Loucy (cell line): Measurements from ENCODE around the gene HUNK.

Experiments used
- H2AFZ ChIP-seq: fragments of 200-600 bp; sonication (generic); 2 replicates; pipeline ENCODE4 v1.6.0; 2016; ENCODE audit warnings: antibody characterized with exemption, mild to moderate bottlenecking, low read length, moderate library complexity
- H3F3A ChIP-seq: fragments of 200-600 bp; 2 replicates; pipeline ENCODE4 v1.6.0; 2016; ENCODE audit warnings: antibody characterized with exemption, low read depth, mild to moderate bottlenecking
- H3K27me3 ChIP-seq: fragments of 200-600 bp; sonication (generic); 2 replicates; pipeline ENCODE4 v1.6.1; 2014; ENCODE audit warnings: low read length, mild to moderate bottlenecking; ENCODE audit not compliant: insufficient read depth, poor library complexity, severe bottlenecking
- H3K36me3 ChIP-seq: fragments of 200-600 bp; sonication (generic); 2 replicates; pipeline ENCODE4 v1.6.1; 2016; ENCODE audit warnings: low read length; ENCODE audit not compliant: insufficient read depth
- H3K4me1 ChIP-seq: fragments of 200-600 bp; sonication (generic); 2 replicates; pipeline ENCODE4 v1.5.1; 2014; ENCODE audit warnings: low read length, mild to moderate bottlenecking; ENCODE audit not compliant: insufficient read depth, poor library complexity, severe bottlenecking
- H3K4me2 ChIP-seq: fragments of 200-600 bp; sonication (generic); 2 replicates; pipeline ENCODE4 v1.6.0; 2014; ENCODE audit warnings: antibody characterized with exemption, low read length, low read depth, mild to moderate bottlenecking; ENCODE audit not compliant: poor library complexity, severe bottlenecking
- H3K4me3 ChIP-seq: fragments of 200-600 bp; sonication (generic); 2 replicates; pipeline ENCODE4 v1.5.1; 2014; ENCODE audit warnings: low read length, mild to moderate bottlenecking, mixed read lengths; ENCODE audit not compliant: poor library complexity, severe bottlenecking
- H3K79me2 ChIP-seq: fragments of 200-600 bp; sonication (generic); 2 replicates; pipeline ENCODE4 v1.6.1; 2014; ENCODE audit warnings: low read length; ENCODE audit not compliant: insufficient read depth
- H3K9ac ChIP-seq: fragments of 200-600 bp; sonication (generic); 2 replicates; pipeline ENCODE4 v1.6.0; 2014; ENCODE audit warnings: mild to moderate bottlenecking, low read depth, low read length, moderate library complexity; ENCODE audit not compliant: poor library complexity, severe bottlenecking
- H3K9me2 ChIP-seq: fragments of 200-600 bp; sonication (generic); replicated peaks from 2 replicates; pipeline ENCODE4 v1.6.1; 2016; ENCODE audit warnings: low read depth, low read length, mixed read lengths
- H3K9me3 ChIP-seq: fragments of 200-600 bp; sonication (generic); 2 replicates; pipeline ENCODE4 v1.6.1; 2014; ENCODE audit warnings: mild to moderate bottlenecking, antibody characterized with exemption, low read length, low read depth; ENCODE audit not compliant: insufficient read depth
- H4K20me1 ChIP-seq: fragments of 200-600 bp; sonication (generic); 2 replicates; pipeline ENCODE4 v1.6.0; 2014; ENCODE audit warnings: antibody characterized with exemption, low read length, mild to moderate bottlenecking; ENCODE audit not compliant: insufficient read depth, poor library complexity, severe bottlenecking
- CTCF ChIP-seq: fragments of 200-600 bp; sonication (generic); conservative IDR thresholded peaks from 2 replicates; pipeline ENCODE4 v1.5.1; 2014; ENCODE audit warnings: mild to moderate bottlenecking, antibody characterized with exemption, low read length
- EZH2phosphoT487 ChIP-seq: fragments of 200-600 bp; IDR thresholded peaks from 2 replicates; pipeline ENCODE4 v1.6.1; 2018; ENCODE audit warnings: antibody characterized with exemption, mild to moderate bottlenecking, moderate library complexity, borderline replicate concordance

Gene HUNK

GRCh38 chr21:31923756-31924155, 50.9 kb downstream of the HUNK start:
- Histone ChIP-seq H3K36me3 (no peaks in the 10 kb centered on the region), H2AFZ (no peak overlapping the region), H3K9me2 (no peaks in the 10 kb centered on the region), H3K4me1 (no peaks in the 10 kb centered on the region), H3K4me3 (no peak overlapping the region), H3K9ac (no peak overlapping the region), H4K20me1 (no peaks in the 10 kb centered on the region), H3K27me3 (no peaks in the 10 kb centered on the region), H3K9me3 (peaks cover 9% of the 10 kb centered on the region; the same call in 1 of the 2 replicates), H3F3A (no peaks in the 10 kb centered on the region), H3K79me2 (no peaks in the 10 kb centered on the region), H3K4me2 (no peak overlapping the region)
- TF ChIP-seq EZH2phosphoT487, result no peak
- no peak for TF ChIP-seq CTCF

GRCh38 chr21:31924548-31924947, 51.7 kb downstream of the HUNK start:
- Histone ChIP-seq H3K9me2 (no peaks in the 10 kb centered on the region), H2AFZ (no peak overlapping the region), H4K20me1 (no peaks in the 10 kb centered on the region)

GRCh38 chr21:31926498-31926897, 53.7 kb downstream of the HUNK start:
- TF ChIP-seq CTCF, result no peak
- no peak for TF ChIP-seq EZH2phosphoT487
- Histone ChIP-seq H3K36me3 (no peaks in the 10 kb centered on the region), H3K79me2 (no peaks in the 10 kb centered on the region), H2AFZ (no peak overlapping the region), H3K9ac (no peak overlapping the region), H3K9me2 (no peaks in the 10 kb centered on the region), H3K27me3 (no peaks in the 10 kb centered on the region), H3K9me3 (peaks cover 3% of the 10 kb centered on the region; the same call in 1 of the 2 replicates), H3K4me3 (no peak overlapping the region), H3K4me2 (no peak overlapping the region), H3K4me1 (no peaks in the 10 kb centered on the region), H3F3A (no peaks in the 10 kb centered on the region), H4K20me1 (no peaks in the 10 kb centered on the region)

More at GRCh38 chr21:31924548-31924947, 51.7 kb downstream of the HUNK start:
- H3K4me2 ChIP-seq, result no peak overlapping the region
- no peaks in the 10 kb centered on the region for H3K27me3 ChIP-seq
- TF ChIP-seq CTCF, result no peak
- no peak for TF ChIP-seq EZH2phosphoT487
- no peaks in the 10 kb centered on the region for H3K4me1 ChIP-seq
- no peak overlapping the region for H3K4me3 ChIP-seq
- H3K9me3 ChIP-seq, result peaks cover 9% of the 10 kb centered on the region; the same call in 1 of the 2 replicates
- no peaks in the 10 kb centered on the region for H3F3A ChIP-seq
- no peak overlapping the region for H3K9ac ChIP-seq
- H3K79me2 ChIP-seq, result no peaks in the 10 kb centered on the region
- no peaks in the 10 kb centered on the region for H3K36me3 ChIP-seq
